ENCODE results near the gene GID8.
"Not testable (repeated sequence)": the region's sequence is repeated elsewhere in the genome, so short reads cannot be mapped to it uniquely, and the experiment has no call there.

GID8 gene

DNA sequence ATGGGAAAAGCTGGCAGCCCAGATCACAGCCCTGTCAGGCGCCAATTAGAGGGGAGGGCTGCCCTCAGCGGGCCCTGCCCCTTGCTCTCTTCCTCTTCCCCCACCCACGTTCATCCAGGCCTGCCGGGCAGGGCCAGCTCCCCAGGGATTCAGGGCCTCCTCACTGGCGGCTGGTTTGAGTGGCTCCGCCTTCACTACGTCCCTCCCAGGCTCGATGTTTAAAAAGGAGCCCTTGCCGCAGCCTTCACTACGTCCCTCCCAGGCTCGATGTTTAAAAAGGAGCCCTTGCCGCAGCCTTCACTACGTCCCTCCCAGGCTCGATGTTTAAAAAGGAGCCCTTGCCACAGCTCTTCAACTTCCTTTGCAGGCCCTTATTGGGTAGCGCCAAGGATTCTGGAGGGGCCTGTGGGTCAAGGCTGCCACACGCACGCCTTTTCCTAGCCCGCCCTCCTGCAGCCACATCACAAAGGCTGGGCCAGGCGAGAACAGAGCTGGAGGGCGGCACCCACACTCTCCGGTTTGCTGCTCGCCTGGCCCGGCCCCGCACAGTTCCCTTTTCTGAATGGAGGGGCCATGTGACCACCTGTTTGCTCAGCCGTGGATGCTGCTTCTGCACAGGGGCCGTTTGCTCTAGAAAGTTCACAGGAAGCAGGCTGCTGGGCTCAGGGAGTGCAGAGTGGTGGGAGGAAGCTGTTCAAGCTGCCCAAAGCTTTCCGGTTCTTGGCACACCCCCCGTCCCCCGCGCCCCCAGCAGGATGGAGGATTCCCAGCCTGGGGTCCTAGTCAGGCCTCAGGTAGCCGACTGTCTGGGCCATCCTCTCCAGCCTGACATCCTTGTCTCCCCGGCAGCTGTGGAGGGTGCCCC lies 16.1 kb downstream of the GID8 start:
- DNase-seq (peak; percentile 67 to 79), ATAC-seq (peak; percentile 87)
- Mint-ChIP-seq H3K9me3 (peaks cover 0 to 5% of the 10 kb centered on the region in 2 donors), H3K4me3 (peak overlapping the region; percentile 86 to 87), H3K27ac (peak overlapping the region; percentile 87 to 90), H3K27me3 (no peaks in the 10 kb centered on the region), H3K4me1 (peaks cover 72% of the 10 kb centered on the region)

DNA sequence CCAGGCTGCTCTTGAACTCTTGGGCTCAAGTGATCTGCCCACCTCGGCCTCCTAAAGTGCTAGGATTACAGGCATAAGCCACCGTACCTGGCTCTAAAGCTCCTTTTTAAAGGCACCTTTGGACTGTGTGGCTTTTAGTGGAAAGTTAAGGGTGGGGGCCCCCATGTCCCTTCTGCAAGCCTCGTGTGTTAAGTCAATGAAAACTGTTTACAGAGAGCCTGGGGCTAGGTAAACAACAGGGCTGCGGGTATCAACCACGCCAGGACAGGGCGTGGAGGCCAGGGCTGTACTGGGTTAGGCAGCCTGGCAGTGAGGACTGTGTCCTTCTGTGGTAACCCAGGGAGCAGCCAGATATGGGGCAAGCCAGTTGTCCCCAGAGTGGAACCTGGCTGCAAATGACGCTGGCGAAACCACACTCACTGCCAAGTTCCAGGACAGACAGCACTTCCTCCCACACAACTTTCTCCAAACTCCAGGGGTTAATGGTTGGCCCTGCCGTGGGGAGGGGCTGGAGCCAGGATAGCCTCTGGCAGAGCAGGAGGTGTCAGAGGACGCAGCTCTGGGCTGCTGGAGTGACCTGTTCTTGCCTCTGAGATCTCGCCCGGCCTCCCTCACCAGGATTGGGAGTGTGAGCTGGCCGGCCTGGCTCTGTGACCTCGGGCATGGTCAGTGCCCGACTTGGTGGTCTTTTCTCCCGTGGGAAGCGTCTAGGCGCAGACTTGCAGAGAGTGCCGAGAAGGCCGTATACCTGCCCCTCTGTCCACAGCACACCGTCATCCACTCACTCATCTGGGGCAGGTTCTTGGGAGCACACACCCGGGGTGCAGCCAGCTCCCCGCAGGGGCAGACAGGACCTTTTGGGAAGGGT lies 17.8 kb downstream of the GID8 start:
- Mint-ChIP-seq H3K27ac (peak overlapping the region in 1 of 2 donors; percentile 19), H3K27me3 (no peaks in the 10 kb centered on the region), H3K9me3 (no peaks in the 10 kb centered on the region), H3K4me1 (peaks cover 88% of the 10 kb centered on the region), H3K4me3 (no peak overlapping the region)
- ATAC-seq (no peak), DNase-seq (no peak)

DNA sequence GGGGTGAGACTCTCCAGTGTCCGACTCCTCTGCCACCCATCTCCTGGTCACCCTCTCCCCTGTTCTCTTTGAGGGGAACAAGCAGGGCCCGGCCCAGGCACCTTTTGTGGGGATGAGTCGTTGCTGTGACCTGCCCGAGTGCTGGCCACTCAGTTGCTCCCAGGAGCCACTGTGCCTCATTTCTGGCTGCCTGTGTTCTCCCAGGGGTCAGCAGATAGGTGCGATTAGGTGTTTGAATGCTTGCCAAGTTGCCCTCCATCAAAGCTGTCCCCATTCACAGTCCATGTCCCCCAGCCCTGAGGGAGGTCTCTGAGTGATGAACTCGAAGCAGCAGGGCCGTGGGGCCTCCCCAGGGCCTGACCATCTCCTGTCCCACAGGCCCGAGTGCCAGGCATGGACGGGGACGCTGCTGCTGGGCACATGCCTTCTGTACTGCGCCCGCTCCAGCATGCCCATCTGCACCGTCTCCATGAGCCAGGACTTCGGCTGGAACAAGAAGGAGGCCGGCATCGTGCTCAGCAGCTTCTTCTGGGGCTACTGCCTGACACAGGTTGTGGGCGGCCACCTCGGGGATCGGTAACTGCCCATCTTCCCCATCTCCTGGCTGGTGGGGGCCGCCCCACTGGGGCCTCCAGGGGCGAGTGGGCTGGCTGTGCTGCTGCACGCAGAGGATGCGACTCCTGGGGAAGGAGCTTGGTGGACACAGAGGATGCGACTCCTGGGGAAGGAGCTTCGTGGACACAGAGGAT lies 18.6 kb downstream of the GID8 start:
- DNase-seq (no peak), ATAC-seq (no peak)
- Mint-ChIP-seq H3K9me3 (no peaks in the 10 kb centered on the region), H3K4me3 (no peak overlapping the region), H3K27me3 (no peaks in the 10 kb centered on the region), H3K4me1 (peaks cover 83% of the 10 kb centered on the region), H3K27ac (peak overlapping the region; percentile 61 to 74)

DNA sequence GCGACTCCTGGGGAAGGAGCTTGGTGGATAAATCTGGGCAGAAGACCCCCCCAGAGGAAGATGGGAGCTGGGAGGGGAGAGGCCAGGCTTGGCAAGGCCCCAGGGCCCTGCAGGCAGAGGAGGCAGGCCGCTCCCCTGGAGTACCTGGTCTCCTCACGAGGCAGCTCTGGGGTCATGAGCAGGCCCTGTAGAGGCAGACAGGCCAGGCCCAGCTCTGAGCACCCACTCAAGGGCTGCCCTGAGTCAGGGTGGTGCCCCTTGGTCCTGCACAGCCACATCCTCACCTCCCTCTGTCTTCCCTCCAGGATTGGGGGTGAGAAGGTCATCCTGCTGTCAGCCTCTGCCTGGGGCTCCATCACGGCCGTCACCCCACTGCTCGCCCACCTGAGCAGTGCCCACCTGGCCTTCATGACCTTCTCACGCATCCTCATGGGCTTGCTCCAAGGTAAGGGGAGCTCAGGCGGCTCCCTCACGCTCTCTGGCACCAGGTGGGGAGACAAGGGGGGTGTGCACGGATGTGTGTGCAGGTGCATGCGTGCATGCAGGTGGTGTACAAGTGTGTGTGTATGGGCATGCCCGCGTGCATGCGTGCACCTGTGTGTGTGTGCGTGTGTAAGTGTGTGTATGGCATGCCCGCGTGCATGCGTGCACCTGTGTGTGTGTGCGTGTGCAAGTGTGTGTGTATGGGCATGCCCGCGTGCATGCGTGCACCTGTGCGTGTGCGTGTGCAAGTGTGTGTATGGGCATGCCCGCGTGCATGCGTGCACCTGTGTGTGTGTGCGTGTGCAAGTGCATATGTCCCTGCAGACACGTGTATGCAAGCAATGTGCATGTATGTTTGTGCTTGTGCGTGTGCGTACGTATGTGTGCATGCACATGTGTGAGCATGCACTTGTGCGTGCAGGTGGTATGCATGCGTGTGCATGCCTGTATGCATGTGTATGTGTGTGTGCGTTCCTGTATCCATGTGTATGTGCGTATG lies 19.5 kb downstream of the GID8 start:
- no peak overlapping the region for H3K4me3 Mint-ChIP-seq
- H3K27ac Mint-ChIP-seq: peak overlapping the region in 1 of 2 donors; percentile 61
- H3K27me3 Mint-ChIP-seq: no peaks in the 10 kb centered on the region
- ATAC-seq (no peak), DNase-seq (no peak)
- no peaks in the 10 kb centered on the region for H3K9me3 Mint-ChIP-seq
- peaks cover 74% of the 10 kb centered on the region for H3K4me1 Mint-ChIP-seq

DNA sequence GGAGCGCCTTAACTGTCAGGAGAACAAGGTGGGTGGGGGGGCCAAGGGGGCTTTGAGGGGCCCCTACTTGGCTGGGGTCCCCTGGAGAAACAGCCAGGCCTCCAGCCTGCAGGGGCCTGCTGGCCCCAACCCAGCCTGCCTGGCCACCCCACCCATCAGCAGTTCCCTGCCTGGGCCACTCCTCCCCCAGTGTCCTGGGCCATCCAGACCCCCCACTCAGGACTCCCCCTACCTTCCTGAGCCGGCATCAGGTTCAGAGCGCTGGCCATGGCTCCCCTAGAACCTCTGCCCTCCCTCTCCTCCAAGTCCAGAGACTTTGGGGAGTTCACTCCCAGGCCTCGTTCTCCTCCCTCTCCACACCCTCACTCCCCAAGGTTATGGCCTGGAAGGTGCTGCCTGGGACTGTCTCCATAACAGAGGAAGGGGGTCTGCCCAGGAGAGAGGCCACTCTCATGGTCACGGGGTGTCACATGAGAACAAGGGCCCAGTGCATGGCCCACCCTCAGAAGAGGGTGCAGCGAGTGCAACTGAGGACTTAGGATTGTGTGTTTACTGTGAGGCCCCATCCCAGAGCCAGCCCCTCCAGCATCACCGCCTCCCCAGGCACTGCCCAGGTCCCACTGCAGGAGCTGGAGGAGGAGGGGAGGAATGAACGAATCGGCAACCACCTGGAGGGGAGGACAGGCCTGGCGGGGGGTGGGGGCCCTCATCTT lies 20.6 kb downstream of the GID8 start:
- no peaks in the 10 kb centered on the region for H3K9me3 Mint-ChIP-seq
- no peak for ATAC-seq
- no peaks in the 10 kb centered on the region for H3K27me3 Mint-ChIP-seq
- H3K27ac Mint-ChIP-seq: no peak overlapping the region
- peak overlapping the region in 1 of 2 donors; percentile 41 for H3K4me3 Mint-ChIP-seq
- peaks cover 66% of the 10 kb centered on the region for H3K4me1 Mint-ChIP-seq
- DNase-seq: no peak

DNA sequence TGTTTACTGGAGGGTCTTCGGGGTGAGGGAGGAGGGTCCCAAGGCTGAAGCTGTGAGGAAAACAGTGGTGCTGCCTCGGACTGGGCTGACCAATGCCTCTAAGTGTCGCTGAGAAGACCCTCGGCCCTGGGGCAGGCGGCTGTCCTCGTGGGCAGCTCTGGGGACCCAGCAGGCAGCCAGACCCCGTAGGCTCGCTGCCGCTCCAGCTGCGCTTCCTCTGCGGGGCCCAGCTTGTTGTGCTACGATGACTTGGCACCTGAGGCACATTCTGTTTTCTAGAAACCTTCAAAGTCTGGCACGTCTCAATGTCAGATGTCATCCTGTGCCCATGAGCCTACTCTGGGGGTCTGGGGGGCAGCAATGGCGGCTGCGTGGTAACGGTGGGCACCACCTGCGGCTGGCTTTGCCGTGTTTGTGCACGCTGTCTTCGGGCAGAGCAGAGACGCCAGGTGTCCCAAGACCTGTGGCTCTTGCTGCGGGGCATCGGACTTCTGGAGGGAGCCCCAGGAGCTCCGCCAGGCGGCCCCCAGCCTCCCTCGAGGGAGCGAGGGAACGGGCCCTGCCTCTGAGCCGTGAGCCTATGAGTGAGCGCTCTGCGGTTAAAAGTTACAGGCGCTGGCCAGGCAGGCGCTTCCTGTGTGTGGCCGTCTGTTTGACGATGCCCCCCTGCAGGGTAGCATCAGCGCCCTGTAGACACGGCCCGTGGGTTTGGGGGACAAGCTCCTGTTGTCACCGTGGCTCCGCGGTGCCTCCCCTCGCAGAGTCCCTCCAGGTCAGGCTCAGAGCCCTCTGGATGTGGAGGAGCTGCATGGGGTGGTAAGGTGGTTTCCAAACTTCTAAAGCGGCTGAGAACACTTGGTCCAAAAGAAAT lies 21.4 kb downstream of the GID8 start:
- peak overlapping the region in 1 of 2 donors; percentile 31 for H3K4me3 Mint-ChIP-seq
- ATAC-seq: peak; percentile 41

DNA sequence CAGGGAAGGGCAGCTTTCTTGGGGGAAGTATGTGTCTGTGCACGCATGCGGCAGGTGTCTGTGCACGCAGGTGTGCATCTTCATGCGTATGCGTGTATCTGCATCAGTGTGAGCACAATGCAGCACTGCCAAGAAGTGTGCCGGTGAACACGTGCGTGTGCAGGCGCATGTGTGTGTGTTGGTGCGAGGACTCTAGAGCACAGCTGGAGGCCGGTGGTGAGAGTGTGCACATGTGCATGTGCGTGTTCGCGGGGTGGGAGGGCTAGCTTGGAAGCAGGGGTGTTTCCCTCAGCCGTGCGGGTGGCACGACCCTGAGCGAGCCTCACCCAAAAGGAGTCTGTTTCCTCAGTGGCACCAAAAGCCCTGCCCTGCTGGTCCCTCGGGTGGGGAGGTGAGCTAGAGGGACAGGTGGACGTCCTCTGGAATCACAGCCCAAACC lies 22.1 kb downstream of the GID8 start:
- Mint-ChIP-seq H3K27me3 (no peaks in the 10 kb centered on the region), H3K4me1 (peaks cover 51% of the 10 kb centered on the region), H3K4me3 (no peak overlapping the region), H3K9me3 (no peaks in the 10 kb centered on the region), H3K27ac (no peak overlapping the region)
- no peak for DNase-seq
- ATAC-seq: no peak

More for the DNA sequence above, 21.4 kb downstream of the GID8 start:
- no peak overlapping the region for H3K27ac Mint-ChIP-seq
- H3K27me3 Mint-ChIP-seq: no peaks in the 10 kb centered on the region
- no peaks in the 10 kb centered on the region for H3K9me3 Mint-ChIP-seq
- peaks cover 58% of the 10 kb centered on the region for H3K4me1 Mint-ChIP-seq
- DNase-seq: no peak

DNA sequence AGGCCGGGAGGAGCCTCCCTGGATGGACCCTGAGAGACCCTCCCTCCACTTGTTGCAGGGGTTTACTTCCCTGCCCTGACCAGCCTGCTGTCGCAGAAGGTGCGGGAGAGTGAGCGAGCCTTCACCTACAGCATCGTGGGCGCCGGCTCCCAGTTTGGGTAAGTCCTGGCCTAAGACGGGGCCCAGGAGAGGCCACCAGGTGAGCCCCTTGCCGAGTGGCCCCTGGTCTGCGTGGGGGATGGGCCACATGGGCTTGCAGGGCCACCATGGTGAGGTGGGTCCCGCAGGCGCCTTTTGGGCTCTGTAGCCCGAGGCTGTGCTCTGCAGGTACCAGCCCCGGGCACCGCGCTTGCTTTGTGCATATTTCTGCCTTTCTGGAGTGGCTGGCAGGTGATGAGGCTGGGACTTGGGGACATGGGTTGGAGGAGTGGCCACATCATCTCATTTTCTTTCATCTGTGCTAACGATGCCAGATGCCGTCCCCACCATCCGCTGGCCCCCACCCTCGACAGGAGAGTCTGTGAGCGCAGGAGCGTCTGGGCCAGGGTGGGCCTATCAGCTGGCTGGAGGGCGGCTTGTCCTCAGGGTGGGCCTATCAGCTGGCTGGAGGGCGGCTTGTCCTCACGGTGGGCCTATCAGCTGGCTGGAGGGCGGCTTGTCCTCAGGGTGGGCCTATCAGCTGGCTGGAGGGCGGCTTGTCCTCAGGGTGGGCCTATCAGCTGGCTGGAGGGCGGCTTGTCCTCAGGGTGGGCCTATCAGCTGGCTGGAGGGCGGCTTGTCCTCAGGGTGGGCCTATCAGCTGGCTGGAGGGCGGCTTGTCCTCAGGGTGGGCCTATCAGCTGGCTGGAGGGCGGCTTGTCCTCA lies 22.7 kb downstream of the GID8 start:
- not testable (repeated sequence) for H3K9me3 Mint-ChIP-seq, DNase-seq, H3K4me3 Mint-ChIP-seq, H3K27me3 Mint-ChIP-seq, ATAC-seq
- H3K4me1 Mint-ChIP-seq: peaks cover 49% of the 10 kb centered on the region
- H3K27ac Mint-ChIP-seq: peak overlapping the region in 1 of 2 donors; percentile 54

DNA sequence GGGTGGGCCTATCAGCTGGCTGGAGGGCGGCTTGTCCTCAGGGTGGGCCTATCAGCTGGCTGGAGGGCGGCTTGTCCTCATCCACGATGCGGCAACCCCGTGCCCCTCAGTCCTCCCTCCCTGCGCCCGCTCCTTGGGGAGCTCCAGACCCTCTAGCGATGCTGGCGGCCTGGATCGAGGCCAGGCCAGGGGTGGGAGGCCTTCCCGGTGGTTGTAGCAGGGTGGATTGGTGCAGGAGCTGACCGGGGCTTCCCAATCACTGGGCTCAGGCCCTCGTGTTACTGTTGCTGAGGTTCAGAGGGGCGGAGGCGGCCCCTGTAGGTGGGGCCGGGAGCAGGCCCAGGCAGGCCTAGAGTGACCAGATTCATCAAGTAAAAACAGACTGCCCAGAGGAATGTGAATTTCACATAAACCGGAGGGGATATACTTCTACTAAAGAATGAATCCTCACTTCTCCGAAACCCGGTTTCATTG lies 23.4 kb downstream of the GID8 start:
- no peak for DNase-seq
- no peak overlapping the region for H3K27ac Mint-ChIP-seq
- ATAC-seq: no peak
- H3K27me3 Mint-ChIP-seq: no peaks in the 10 kb centered on the region
- H3K4me3 Mint-ChIP-seq: no peak overlapping the region
- H3K9me3 Mint-ChIP-seq: no peaks in the 10 kb centered on the region
- H3K4me1 Mint-ChIP-seq: peaks cover 43% of the 10 kb centered on the region

DNA sequence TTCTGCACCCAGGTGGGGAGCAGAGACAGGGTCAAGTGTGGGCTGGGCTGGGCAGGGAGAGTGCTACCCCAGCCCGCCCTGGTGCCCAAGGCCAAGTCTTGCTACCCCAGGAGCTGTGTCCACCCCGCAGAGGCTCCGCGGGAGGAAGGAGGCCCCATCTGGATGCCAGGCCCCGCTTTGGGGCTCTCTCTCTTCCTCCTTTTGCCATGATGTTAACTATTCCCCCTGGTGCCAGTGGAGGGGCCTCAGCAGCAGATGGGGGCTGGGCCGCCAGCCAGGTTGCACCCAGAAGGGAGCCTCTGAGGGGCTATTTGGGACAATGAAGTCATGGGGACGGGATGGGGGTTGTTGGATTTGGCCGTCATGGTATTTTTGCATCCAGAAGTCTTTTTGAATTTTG lies 23.9 kb downstream of the GID8 start:
- DNase-seq (no peak), ATAC-seq (no peak)
- H3K4me1 Mint-ChIP-seq: peaks cover 39% of the 10 kb centered on the region
- no peaks in the 10 kb centered on the region for H3K9me3 Mint-ChIP-seq
- no peaks in the 10 kb centered on the region for H3K27me3 Mint-ChIP-seq
- H3K27ac Mint-ChIP-seq: no peak overlapping the region
- H3K4me3 Mint-ChIP-seq: no peak overlapping the region

DNA sequence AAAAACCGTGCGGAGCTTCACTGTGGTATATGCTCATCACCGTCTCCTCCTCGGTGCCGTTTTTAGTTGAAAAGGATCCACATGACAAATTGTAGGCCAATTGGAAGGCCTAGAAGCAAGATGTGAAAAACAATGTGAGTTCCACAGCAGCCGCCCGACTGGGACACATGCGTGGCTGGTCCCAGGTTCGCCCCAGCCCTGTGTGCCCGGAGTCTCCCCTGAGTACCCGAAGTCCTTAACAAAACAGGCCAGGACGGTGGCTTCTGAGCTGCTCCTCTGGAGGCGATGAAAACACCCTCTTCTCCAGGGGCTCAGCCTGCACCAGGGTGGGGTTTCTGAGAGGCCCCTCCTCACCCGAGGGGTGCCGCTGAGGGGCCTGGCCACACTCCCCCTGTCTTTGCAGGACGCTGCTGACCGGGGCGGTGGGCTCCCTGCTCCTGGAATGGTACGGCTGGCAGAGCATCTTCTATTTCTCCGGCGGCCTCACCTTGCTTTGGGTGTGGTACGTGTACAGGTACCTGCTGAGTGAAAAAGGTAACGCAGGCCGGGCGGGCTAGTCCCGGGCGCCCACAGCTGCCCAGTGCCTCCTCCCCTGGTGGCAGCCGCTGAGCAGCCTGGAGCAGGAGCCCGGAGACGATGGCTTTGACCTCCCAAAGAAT lies 24.4 kb downstream of the GID8 start:
- no peak for DNase-seq
- Mint-ChIP-seq H3K4me1 (peaks cover 33% of the 10 kb centered on the region), H3K9me3 (no peaks in the 10 kb centered on the region), H3K27ac (peak overlapping the region in 1 of 2 donors; percentile 63), H3K27me3 (no peaks in the 10 kb centered on the region), H3K4me3 (no peak overlapping the region)
- ATAC-seq: no peak
